HepG2 (cell line): ENCODE measurements around the gene THRA. TPM values are rescaled to one million over a fixed set of nuclear protein-coding genes. Genes with fewer than 3 reads are reported as not detected.
A peak's percentile ranks its signal among the peaks of the same experiment; 100 is the strongest.

ENCODE experiments used
- AHR ChIP-seq: IDR thresholded peaks from 2 replicates; pipeline ENCODE4 v1.6.1; 2018; ENCODE audit warnings: missing genetic modification reagents, missing compliant biosample characterization
- CEBPG ChIP-seq: IDR thresholded peaks from 2 replicates; pipeline ENCODE4 v1.6.1; 2016
- FOSL2 ChIP-seq: sonication (generic); formaldehyde crosslinking; IDR thresholded peaks from 2 replicates; pipeline ENCODE4 v1.4.0; 2020; ENCODE audit warnings: missing genetic modification reagents
- KLF9 ChIP-seq: IDR thresholded peaks from 2 replicates; pipeline ENCODE4 v1.6.1; 2016; ENCODE audit warnings: low read depth
- LCORL ChIP-seq, 2 experiments: fragments of 450-650 bp in 1 of 2; sonication (generic) in 1 of 2; formaldehyde crosslinking in 1 of 2; IDR thresholded peaks; 2 replicates each; pipeline versions ENCODE4 v1.5.0 to v1.6.1; 2017 to 2020; ENCODE audit warnings: antibody characterized with exemption in 1 of 2, missing genetic modification reagents in 1 of 2
- PAWR ChIP-seq: sonication (generic); formaldehyde crosslinking; IDR thresholded peaks from 2 replicates; pipeline ENCODE4 v1.4.0; 2020; ENCODE audit warnings: missing genetic modification reagents, mild to moderate bottlenecking, borderline replicate concordance
- RBM39 ChIP-seq: fragments of 200-400 bp; formaldehyde crosslinking; IDR thresholded peaks from one replicate; pipeline ENCODE4 v1.6.1; 2018; ENCODE audit warnings: antibody characterized with exemption, mild to moderate bottlenecking, low read depth, low read length; ENCODE audit not compliant: poor library complexity, severe bottlenecking
- RELA ChIP-seq: sonication (generic); formaldehyde crosslinking; IDR thresholded peaks from 2 replicates; pipeline ENCODE4 v1.4.0; 2020; ENCODE audit warnings: missing genetic modification reagents
- ZKSCAN5 ChIP-seq: sonication (generic); formaldehyde crosslinking; IDR thresholded peaks from 2 replicates; pipeline ENCODE4 v1.5.1; 2020; ENCODE audit warnings: mild to moderate bottlenecking, missing genetic modification reagents
- ZMAT3 ChIP-seq: sonication (generic); formaldehyde crosslinking; conservative IDR thresholded peaks from 2 replicates; pipeline ENCODE4 v1.7.0; 2021; ENCODE audit warnings: missing genetic modification reagents
- ZNF207 ChIP-seq: fragments of 450-650 bp; IDR thresholded peaks from 2 replicates; pipeline ENCODE4 v1.6.1; 2016; ENCODE audit warnings: antibody characterized with exemption, borderline replicate concordance
- ZNF484 ChIP-seq: sonication (generic); formaldehyde crosslinking; IDR thresholded peaks from 2 replicates; pipeline ENCODE4 v1.5.1; 2020; ENCODE audit warnings: mild to moderate bottlenecking, low read depth, missing genetic modification reagents, borderline replicate concordance
- ZNF558 ChIP-seq: sonication (generic); formaldehyde crosslinking; IDR thresholded peaks from 2 replicates; pipeline ENCODE4 v1.9.0; 2022; ENCODE audit warnings: mild to moderate bottlenecking, missing genetic modification reagents, borderline replicate concordance
- ZNF576 ChIP-seq: sonication (generic); formaldehyde crosslinking; IDR thresholded peaks from 2 replicates; pipeline ENCODE4 v1.4.0; 2020; ENCODE audit warnings: mild to moderate bottlenecking, missing genetic modification reagents
- polyA plus RNA-seq, 8 experiments: library from polyadenylated mRNA; depleted of rRNA in 3 of 8; stranded (reverse) in 7 of 8; unstranded in 1 of 8; fragments of >200 nt; fragmentation: Illumina TruSeq in 4 of 8; extraction: Trizol in 4 of 8; gene quantifications; 2 replicates each; pipeline versions ENCODE4 v1.2.1 to v1.2.3, GENCODE V29; 2011 to 2016; ENCODE audit warnings: low read depth in 4 of 8, missing spikeins in 1 of 8, mixed read lengths in 1 of 8; ENCODE audit not compliant: insufficient read depth in 1 of 8
- total RNA-seq, 5 experiments: library from RNA; depleted of rRNA; stranded (reverse); fragments of >200 nt; fragmentation: Illumina TruSeq; extraction: Trizol; gene quantifications; 2 replicates each; pipeline ENCODE4 v1.2.3, GENCODE V29; 2016; ENCODE audit warnings: low read depth in 1 of 5
- TF ChIP-seq, protein P1 (sequence below): sonication (generic); formaldehyde crosslinking; IDR thresholded peaks from 2 replicates; pipeline ENCODE4 v1.4.0; 2020; ENCODE audit warnings: mild to moderate bottlenecking, missing genetic modification reagents
- TF ChIP-seq, protein P2 (sequence below): sonication (generic); formaldehyde crosslinking; IDR thresholded peaks from 2 replicates; pipeline ENCODE4 v1.4.0; 2020; ENCODE audit warnings: missing genetic modification reagents
- TF ChIP-seq, protein P3 (sequence below): sonication (generic); formaldehyde crosslinking; IDR thresholded peaks from 2 replicates; pipeline ENCODE4 v1.5.0; 2020; ENCODE audit warnings: missing genetic modification reagents
- TF ChIP-seq, protein P4 (sequence below): sonication (generic); formaldehyde crosslinking; IDR thresholded peaks from 2 replicates; pipeline ENCODE4 v1.9.0; 2021; ENCODE audit warnings: missing genetic modification reagents, borderline replicate concordance

Gene THRA
- total and polyA plus RNA-seq, 2 of the 13 experiments (the other 11 are each of a cell fraction or from before 2014, with no cell fraction given): 8.0 to 9.9 TPM

DNA sequence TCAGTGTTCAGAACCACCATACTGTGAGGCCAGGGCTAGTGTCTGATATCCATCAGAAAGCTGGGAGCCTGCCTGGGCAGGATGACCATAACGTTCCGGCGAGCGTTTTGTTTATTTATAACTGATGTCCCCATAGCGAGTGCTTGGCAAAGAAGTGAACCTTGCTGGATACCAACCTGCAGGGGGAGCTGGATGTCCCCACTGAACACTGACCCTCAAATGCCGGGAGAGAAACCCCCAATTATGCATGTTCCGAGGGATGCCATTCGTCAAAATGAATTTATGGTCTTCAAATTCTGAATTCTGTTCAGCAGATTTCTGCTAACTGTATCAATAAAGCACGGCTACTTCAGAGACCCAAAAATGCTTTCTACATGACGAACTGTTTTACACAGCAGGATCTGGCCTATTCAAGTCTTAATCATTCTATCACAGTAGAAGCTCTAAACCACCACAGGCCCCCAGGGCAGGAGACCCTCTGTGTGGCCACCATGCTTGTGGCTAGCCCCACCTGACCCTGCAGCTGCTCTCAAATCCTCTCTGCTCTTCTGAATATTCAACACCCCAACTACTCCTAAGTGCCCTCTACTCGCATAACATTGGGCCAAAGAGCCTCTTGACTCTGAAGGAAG lies 23.8 kb upstream of the THRA start (continued):
- TF ChIP-seq, protein P1, sequence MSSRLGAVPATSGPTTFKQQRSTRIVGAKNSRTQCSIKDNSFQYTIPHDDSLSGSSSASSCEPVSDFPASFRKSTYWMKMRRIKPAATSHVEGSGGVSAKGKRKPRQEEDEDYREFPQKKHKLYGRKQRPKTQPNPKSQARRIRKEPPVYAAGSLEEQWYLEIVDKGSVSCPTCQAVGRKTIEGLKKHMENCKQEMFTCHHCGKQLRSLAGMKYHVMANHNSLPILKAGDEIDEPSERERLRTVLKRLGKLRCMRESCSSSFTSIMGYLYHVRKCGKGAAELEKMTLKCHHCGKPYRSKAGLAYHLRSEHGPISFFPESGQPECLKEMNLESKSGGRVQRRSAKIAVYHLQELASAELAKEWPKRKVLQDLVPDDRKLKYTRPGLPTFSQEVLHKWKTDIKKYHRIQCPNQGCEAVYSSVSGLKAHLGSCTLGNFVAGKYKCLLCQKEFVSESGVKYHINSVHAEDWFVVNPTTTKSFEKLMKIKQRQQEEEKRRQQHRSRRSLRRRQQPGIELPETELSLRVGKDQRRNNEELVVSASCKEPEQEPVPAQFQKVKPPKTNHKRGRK (CRISPR knock-in tag): no peak
- TF ChIP-seq, protein P2, sequence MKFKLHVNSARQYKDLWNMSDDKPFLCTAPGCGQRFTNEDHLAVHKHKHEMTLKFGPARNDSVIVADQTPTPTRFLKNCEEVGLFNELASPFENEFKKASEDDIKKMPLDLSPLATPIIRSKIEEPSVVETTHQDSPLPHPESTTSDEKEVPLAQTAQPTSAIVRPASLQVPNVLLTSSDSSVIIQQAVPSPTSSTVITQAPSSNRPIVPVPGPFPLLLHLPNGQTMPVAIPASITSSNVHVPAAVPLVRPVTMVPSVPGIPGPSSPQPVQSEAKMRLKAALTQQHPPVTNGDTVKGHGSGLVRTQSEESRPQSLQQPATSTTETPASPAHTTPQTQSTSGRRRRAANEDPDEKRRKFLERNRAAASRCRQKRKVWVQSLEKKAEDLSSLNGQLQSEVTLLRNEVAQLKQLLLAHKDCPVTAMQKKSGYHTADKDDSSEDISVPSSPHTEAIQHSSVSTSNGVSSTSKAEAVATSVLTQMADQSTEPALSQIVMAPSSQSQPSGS (CRISPR knock-in tag): peak; percentile 58; the same call in 1 of the 2 replicates
- TF ChIP-seq ZMAT3 (CRISPR knock-in tag) (no peak), CEBPG (0 out of 2 replicates have a peak, but pooled peaks have one; percentile 41), PAWR (no peak), FOSL2 (CRISPR knock-in tag) (no peak), RBM39 (no peak), LCORL (IDR thresholded peaks at IDR 0.05) (no peak), LCORL (CRISPR knock-in tag; IDR thresholded peaks at IDR 0.05) (no peak), ZKSCAN5 (CRISPR knock-in tag) (no peak), ZNF484 (no peak), ZNF576 (CRISPR knock-in tag) (no peak), ZNF207 (no peak), AHR (CRISPR knock-in tag) (no peak), RELA (CRISPR knock-in tag) (no peak; the same call in 1 of the 2 replicates), ZNF558 (CRISPR knock-in tag) (no peak), KLF9 (CRISPR knock-in tag) (no peak)
- TF ChIP-seq, protein P3, sequence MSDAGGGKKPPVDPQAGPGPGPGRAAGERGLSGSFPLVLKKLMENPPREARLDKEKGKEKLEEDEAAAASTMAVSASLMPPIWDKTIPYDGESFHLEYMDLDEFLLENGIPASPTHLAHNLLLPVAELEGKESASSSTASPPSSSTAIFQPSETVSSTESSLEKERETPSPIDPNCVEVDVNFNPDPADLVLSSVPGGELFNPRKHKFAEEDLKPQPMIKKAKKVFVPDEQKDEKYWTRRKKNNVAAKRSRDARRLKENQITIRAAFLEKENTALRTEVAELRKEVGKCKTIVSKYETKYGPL (CRISPR knock-in tag): no peak
- TF ChIP-seq, protein P4, sequence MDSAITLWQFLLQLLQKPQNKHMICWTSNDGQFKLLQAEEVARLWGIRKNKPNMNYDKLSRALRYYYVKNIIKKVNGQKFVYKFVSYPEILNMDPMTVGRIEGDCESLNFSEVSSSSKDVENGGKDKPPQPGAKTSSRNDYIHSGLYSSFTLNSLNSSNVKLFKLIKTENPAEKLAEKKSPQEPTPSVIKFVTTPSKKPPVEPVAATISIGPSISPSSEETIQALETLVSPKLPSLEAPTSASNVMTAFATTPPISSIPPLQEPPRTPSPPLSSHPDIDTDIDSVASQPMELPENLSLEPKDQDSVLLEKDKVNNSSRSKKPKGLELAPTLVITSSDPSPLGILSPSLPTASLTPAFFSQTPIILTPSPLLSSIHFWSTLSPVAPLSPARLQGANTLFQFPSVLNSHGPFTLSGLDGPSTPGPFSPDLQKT (CRISPR knock-in tag): no peak
